GM18508 (cell line): Measurements from ENCODE around the gene ZNF367.

Experiments used
- ATAC-seq: cut with Tn5 transposase; IDR thresholded peaks from one replicate; pipeline ENCODE4 v1.9.1; 2021; ENCODE audit warnings: moderate number of reproducible peaks; ENCODE audit not compliant: insufficient read depth, unreplicated experiment

Gene ZNF367

DNA sequence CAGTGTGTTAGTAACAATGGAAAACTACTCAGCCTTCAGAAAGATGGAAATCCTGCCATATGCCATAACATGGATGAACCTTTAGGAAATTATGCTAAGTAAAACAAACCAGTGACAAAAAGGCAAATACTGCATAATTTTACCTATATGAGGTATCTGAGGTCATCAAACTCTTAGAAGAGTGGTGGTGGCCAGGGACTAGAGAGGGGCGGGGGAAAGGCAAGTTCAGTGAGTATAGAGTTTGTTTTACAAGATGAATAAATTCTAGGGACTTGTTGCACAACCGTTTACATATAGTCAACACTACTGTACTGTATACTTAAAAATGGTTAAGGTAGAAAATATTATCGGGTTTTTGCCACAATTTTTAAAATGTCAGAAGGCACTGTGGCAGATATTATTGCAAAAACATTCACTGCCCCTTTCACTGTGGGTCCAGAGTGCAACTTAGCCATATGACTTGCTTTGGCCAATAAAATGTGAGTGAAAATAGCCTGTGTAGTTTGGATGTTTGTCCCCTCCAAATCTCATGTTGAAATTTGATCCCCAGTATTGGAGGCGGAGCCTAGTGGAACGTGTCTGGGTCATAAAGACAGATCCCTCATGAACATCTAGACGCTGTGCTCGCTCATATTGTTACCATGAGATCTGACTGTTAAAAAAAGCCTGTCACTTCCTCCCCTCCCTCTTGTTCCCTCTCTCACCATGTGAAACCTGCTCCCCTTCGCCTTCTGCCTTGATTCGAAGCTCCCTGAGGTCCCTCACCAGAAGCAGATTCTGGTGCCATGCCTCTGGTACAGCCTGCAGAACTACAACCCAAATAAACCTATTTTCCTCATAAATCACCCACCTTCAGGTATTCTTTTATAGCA is 9.5 kb downstream of the ZNF367 start:
- no peak for ATAC-seq

DNA sequence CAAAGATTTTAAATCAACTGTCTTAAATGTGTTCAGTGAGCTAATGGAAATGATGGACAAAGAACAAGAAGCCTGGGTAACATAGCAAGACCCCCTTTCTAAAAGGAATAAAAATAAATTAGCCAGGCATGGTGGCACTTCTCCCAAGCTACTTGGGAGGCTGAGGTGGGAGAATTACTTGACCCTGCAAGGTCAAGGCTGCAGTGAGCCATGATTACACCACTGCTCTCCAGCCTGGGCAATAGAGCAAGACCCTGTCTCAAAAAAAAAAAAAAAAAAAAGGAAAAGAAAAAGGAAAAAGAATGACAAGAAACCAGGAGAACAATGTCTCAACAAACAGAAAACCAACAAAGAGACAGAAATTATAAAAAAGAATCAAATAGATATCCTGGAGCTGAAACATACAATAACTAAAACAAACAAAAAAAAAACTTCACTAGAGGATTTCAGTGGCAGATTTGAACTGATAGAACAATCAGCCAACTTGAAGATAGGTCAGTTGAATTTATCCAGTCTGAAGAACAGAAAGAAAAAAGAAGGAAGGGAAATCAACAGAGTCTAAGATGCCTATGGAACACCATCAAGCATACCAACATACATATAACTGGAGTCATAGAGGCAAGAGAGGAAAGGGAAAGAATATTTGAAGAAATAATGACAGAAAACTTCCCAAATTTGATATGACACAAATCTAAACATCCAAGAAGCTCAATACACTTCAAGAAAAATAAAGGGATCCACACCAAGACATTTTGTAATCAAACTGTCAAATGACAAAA is 17.8 kb downstream of the ZNF367 start:
- ATAC-seq, result no peak

DNA sequence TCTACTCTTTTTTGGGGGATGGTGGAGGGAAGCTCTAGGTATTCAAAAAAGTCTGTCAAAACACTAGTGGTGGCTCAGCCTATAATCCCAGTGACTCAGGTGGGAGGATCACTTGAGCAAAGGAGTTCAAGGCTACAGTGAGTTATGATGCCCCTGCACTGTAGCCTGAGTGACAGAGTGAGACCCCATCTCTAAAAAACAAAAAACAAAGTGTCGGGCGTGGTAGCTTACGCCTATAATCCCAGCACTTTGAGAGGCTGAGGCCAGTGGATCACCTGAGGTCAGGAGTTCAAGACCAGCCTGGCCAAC is 18.9 kb downstream of the ZNF367 start:
- ATAC-seq, result no peak

DNA sequence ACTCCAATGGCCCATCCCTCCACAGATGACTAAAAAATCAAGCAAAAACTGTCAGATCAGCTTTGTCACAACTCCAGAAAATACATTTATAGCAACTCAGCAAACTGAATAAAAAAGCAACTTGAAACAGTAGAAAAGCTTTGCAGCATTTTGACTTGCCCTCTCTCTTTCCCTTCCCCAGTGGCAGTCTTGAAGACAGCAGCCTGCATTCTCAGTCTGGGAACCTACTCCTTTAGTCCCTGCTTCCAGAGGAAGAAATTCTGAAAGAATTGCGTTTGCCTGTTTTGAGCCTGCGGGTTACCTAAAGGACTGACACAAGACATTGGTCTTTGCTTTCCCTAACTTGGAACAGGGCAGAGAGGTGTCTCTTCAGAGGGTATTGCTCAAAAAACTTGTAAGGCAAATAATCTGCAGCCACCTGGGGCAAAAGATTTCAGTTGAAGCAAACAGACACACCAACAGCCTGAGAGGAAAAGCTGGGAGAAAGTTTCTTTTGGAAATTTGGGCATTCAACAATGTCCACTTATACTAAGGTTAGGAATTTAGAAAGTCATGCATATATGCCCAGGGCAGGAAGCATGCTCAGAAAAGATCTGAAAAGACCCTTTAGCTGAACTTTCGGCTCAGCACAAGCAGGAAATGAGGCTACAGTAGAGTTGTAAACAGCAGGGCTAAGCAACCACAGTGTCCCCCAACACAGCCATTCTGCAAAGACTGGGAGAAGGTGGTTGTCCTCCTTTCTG is 19.4 kb downstream of the ZNF367 start:
- ATAC-seq, result no peak

DNA sequence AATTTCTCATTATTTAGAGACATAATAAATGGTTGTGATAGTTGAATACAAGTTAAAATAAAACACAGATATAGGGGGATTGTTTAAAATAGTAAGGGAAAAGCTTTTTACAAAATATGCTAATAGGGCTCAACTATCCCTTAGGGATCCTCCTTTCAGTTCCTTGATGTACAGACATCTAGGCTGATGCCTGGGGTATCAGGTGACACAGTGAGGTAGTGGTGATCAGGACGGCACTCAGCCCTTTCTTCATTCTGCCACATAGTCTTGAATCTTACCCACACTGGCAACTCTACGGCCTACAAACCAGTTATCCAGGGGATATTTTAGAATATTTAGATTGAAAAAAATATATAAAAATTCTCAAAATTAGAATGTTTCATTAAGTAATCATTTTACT is 22.2 kb downstream of the ZNF367 start:
- ATAC-seq, result no peak

DNA sequence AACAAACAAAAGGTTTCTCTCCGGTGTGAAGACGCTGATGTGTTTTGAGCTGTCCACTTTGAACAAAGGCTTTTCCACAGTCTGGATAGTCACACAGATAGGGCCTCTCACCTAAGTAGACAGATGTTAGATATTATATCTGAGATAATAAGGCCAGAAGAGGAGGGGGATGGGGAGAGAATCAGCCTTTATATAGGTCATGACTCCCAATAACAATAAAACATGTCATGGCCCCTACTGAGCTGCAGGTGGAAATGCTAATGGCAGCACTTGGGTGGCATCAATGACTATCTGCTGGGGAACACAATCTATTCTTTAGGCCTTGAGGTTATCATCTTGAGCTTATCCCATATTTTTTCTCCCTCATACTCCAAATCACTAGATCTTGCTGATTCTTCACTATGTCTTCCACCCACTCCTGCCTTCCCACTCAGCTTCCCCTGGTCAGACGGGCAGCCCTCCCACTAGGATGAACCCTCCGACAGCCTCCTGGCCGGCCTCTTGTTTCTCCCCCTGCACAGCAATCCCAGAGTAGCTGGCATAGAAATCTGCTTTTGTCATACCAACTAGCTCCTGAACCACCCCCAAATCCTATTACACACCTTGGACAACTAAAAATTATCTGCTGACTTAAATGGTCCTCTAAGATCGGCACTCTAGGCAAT is 23.2 kb downstream of the ZNF367 start:
- no peak for ATAC-seq

DNA sequence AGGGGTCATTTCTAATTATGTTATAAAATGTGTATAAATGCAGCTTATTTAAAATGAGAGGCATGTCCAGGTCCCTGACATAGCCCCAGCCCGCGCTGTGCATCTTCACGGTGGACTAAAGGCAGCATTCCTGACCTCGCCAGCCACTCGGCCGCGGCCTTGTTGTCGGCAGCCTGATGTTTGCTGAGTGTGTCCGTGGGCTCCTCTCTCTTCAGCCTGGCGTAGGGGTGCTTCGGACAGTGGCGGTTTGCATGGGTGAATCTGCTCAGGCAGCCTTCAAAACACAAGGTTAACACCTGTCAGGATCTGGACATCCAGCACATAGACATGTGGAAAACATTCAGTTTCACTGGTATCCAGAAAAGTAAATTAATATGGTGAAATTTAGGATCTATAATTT is 25.9 kb downstream of the ZNF367 start:
- ATAC-seq, result no peak

DNA sequence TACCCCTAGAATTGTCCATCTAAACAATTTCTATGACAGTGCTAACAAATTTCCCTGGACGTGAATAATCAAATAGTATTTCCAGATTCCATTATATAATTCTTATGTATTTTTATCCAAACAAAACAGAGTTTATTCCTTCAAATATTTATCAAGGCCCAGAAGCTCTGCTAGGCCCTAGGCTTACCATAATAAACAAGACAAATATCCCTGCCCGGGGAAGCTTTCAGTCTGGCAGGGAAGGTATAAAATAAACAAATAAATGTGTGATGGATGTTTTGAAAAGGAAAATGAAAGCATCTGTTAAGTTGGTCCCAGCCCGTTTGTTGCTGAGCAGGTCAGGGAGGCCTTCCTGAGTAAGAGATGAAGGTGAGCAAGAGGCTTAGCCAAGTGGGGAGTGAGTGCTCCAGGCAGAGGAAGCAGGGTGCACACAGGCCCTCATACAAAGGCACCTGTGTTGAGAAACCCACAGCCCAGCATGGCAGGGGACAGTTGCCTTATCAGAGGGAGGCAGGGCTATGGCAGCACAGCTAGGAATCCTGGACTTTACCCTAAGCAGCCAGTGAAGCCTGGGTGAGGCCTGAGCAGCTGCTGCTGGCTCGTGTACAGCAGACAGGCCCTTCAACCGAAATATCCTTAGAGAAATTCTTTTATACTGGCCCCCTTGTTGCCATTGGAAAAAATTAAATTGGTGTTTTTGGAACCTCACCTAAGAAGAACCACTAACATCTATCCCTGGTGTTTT is 27.0 kb downstream of the ZNF367 start:
- no peak for ATAC-seq

DNA sequence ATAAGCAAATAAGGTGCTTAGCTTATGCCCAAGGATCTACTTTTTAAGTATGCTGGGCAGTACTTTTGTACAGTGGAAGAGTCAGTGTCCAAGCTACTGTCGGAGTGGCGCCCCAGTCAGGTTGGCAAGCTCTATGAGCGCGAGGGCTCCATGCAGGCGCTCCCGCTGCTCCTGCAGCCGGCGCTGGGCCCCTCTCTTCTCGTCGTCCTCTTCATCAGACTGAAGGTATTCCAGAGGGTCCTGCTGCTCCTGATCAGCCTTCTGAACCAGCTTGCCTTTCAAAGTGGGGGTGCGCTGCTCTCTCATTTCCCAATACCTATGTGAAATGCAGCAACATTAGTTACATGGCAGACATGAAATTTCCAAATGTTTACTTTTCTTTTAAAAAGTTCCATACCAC is 30.0 kb downstream of the ZNF367 start:
- no peak for ATAC-seq

DNA sequence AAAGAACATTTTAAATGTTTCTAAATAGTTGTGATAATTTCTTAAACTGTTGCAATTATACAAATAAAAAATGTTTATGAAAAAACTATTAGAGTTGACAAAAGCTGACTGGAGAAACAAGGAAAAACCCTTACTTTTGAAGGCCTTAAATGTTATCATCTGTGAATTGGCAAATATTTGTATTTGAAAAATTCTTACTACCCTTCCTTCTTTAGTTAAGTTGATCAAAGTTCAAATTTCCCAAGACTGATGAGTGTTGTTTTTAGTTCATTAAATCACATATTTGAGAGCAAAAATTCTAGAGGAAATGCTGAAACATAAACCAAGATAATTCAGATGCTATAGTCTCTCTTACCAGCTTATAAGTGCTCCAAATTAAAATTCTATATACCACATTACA is 32.0 kb downstream of the ZNF367 start:
- ATAC-seq, result no peak

DNA sequence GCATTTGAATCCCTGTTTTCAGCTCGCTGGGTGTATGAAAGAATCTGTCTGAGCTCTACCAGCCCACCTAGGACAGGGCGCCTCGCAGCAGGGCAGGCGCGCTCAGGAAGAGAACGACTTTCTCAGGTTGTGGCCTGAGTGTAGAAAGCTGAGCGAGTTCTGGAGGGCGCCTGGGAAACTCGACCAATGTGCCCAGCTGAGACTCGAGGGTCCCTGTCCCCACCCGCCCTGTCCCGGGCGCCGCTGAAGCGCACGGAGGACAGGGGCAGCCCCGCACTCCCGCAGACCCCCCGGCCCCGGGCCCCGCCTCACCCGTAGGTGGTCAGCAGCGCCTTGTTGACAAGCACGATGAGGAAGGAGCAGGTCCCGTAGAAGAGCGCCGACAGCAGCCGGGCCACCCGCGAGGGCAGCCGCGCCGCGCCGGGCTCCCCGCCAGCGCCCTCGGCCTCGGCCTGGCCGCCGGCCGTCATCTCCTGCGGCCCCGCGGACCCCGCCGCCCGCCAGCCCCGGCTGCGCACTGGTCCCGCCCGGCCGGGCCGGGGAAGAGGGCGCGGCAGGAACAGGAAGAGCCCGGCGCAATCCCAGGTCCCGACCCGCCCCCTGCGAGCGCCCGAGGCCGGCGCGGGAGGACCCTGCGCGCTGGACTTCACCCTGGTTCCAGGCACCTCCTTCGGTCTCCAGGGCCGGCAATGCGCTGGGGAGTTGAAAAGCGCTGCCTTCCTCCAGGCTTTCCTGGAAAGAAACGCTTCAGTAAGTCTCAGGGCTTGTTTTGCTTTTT is 34.8 kb downstream of the ZNF367 start, which contains the start of gene SLC35D2:
SLC35D2 (minus strand) TSS at position 547 of the 778 bp plus-strand sequence; CDS start at position 470, 77 bp downstream.
- no peak for ATAC-seq

DNA sequence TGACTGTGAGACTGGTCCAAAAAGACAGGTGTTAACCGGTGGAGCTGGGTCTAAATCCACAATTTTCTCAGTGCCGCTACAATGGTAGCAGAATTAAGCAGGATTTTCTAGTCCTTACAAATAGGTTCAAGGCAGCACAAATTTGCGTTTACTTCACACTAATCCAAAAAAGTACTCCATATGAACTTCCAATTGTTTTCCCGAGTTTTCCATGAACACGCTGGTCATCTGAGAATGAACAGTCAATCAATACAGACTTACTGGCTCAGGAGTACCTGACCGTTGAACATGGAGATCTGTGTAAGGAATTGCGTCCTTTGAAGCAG is 35.4 kb downstream of the ZNF367 start:
- no peak for ATAC-seq

DNA sequence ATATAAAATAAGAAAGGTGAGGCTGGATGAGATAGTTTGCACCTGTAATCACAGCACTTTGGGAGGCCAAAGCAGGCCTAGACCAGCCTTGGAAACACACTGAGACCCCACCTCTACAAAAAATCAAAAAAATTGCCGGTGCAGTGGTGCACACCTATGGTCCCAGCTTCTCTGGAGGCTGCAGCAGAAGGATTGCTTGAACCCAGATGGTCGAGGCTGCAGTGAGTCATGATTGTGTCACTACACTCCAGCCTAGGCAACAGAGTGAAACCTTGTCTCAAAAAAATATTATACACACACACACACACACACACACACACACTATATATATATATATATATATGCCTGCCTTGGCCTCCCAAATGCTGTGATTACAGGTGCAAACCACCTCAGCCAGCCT is 36.0 kb downstream of the ZNF367 start:
- ATAC-seq, result no peak

DNA sequence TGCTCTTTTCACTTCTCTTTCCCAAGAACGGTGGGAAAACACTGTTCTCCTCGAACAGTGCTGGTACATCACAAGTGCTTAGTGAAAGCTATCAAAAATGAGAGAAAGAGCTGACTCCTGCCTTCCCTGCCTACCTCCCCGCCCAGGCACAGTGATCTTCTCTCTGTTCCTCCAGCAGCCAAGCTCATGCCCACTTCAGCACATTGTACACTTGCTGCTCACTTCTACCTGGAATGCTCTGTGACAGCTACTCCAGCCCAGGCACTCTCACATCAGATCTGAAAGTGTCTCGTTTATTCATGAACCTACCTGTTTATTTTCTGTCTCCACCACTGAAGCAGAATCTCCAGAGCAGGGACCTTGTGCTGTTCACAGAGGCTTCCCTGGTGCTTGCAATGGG is 36.5 kb downstream of the ZNF367 start:
- no peak for ATAC-seq

DNA sequence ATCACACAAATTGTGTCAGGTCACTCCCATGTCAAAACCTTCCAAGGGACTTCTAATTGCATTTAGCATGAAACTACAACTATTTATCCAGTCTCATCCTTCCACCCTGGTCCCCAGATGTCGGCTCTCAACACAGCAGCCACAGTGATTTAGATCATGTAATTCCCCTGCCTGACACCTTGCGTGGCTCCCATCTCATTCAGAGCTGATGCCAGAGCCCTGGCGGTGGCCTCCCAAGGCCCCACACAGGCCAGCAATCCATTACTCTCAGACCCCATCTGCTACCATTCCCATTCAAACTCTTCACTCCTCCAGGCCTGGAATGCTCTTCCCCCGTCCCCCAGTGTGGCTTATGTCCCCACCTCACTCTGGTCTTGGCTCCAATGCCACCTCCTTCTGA is 37.0 kb downstream of the ZNF367 start:
- ATAC-seq, result no peak

DNA sequence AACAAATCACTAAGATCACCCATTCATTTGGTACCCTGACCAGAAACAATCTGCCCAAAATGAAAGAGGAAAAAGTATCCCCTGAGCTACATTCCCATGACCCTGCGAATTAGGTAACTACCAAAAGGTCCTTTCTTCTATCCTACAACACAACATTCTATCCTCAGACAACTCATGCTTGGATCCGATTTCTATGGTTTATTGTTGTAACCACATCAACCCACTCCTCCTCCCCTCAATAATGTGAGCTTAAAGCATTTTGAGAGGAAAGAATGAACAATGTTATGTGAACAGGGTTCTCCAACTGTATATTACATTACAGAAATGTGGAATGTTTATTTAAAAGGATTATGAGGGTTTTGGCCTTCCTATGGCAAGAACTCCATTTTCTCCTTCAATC is 38.7 kb downstream of the ZNF367 start:
- no peak for ATAC-seq

DNA sequence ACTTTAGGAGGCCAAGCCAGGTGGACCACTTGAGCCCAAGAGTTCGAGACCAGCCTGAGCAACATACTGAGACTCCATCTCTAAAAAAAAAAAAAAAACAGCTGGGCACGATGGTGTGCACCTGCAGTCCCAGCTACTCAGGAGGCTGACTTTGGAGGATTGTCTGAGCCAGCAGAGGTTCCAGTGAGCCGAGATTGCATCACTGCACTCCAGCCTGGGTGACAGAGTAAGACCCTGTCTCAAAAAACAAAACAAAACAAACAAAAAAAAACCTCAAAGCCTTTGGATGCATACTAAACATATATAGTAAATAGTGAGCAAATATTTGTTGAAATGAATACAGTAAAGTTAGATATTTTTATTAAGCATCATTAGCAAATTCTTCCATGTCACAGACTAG is 40.0 kb downstream of the ZNF367 start:
- ATAC-seq, result no peak

DNA sequence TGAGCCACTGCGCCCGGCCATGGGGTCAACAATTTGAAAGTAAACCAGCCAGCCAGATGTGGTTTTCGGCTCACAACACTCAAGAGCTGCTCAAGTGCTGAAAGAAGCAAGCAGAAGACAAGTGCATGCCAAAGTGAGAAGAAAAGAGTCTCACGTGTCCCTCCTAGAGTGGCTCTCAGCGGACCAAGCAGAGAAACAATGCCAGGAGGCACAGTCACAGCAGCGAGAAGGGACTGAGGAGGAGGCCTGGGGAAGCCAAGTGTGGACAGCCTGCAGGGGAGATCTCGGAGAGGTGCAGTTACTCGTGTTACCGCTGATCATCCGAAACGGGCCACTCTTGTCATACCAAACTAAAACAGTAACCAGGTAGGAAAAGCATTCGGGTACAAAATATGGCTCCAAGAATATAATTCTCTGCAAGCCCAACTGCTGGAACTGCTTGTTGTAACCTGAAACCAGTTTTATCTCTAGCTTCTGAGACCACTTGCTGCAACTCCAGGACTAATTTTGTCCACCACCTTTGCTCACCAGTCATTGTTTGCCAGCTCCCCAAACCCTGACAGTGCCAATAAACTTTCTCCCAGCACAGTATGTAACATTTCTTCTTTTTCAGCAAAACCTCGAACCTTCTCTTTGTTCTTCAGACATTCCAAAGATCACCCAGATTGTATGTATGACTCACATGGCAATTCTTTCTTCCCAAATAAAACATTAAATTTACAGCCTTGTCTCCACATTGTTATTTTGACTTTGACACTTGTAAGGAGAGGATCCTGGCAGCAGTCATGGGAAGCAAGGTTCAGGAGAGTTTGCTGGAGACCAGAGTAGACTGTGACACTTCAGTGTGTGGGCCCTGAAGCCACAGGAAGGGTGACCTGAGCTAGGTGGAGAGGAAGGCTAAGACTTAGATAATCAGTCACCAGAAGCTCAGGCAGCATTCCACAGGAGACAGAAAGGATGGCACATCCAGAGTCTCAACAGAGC is 41.0 kb downstream of the ZNF367 start:
- ATAC-seq, result no peak
